GM23338 (cell line): ENCODE data around the gene EXPH5. TPM values are rescaled to one million over a fixed set of nuclear protein-coding genes. Genes with fewer than 3 reads are reported as not detected.

Experiments used
- ATAC-seq: fragments of 200-7000 bp; cut with Tn5 transposase; 3 replicates; pipeline ENCODE4 v1.9.1; 2020
- DNase-seq: peaks from one replicate; pipeline ENCODE4 v3.0.0-alpha.2; 2015; ENCODE audit warnings: low spot score
- H2AFZ ChIP-seq: fragments of 200-600 bp; sonication (generic); 2 replicates; pipeline ENCODE4 v1.8.0; 2016; ENCODE audit warnings: antibody characterized with exemption, mild to moderate bottlenecking, moderate library complexity
- H3F3A ChIP-seq: fragments of 200-600 bp; sonication (generic); replicated peaks from 2 replicates; pipeline ENCODE4 v1.8.0; 2017; ENCODE audit warnings: antibody characterized with exemption, mixed run types, low read depth
- H3K27ac ChIP-seq: fragments of 200-600 bp; sonication (generic); 2 replicates; pipeline ENCODE4 v1.6.1; 2016; ENCODE audit warnings: low read depth
- H3K27me3 ChIP-seq: fragments of 200-600 bp; sonication (generic); 2 replicates; pipeline ENCODE4 v1.8.0; 2016; ENCODE audit warnings: mild to moderate bottlenecking, mixed run types, moderate library complexity; ENCODE audit not compliant: insufficient read depth
- H3K36me3 ChIP-seq: fragments of 200-600 bp; sonication (generic); 2 replicates; pipeline ENCODE4 v1.8.0; 2016; ENCODE audit warnings: mild to moderate bottlenecking; ENCODE audit not compliant: insufficient read depth
- H3K4me1 ChIP-seq: fragments of 200-600 bp; sonication (generic); 2 replicates; pipeline ENCODE4 v1.8.0; 2016; ENCODE audit warnings: mild to moderate bottlenecking, moderate library complexity; ENCODE audit not compliant: insufficient read depth
- H3K4me2 ChIP-seq: fragments of 200-600 bp; sonication (generic); 2 replicates; pipeline ENCODE4 v1.7.1; 2017; ENCODE audit warnings: mixed run types
- H3K4me3 ChIP-seq: fragments of 200-600 bp; sonication (generic); 2 replicates; pipeline ENCODE4 v1.6.1; 2016; ENCODE audit warnings: mixed run types
- H3K79me2 ChIP-seq: fragments of 200-600 bp; sonication (generic); replicated peaks from 2 replicates; pipeline ENCODE4 v1.8.0; 2017; ENCODE audit warnings: mild to moderate bottlenecking; ENCODE audit not compliant: insufficient read depth
- H3K9me2 ChIP-seq: fragments of 200-600 bp; sonication (generic); 2 replicates; pipeline ENCODE4 v1.8.0; 2017; ENCODE audit not compliant: insufficient read depth
- H4K20me1 ChIP-seq: fragments of 200-600 bp; sonication (generic); replicated peaks from 2 replicates; pipeline ENCODE4 v1.8.0; 2017; ENCODE audit warnings: mild to moderate bottlenecking; ENCODE audit not compliant: insufficient read depth
- H3K27ac Mint-ChIP-seq: 2 replicates; pipeline ENCODE4 v1.8.0; 2020; ENCODE audit warnings: inconsistent platforms, mild to moderate bottlenecking, moderate library complexity, mixed read lengths
- H3K27me3 Mint-ChIP-seq: 3 replicates; pipeline ENCODE4 v1.8.0; 2022; ENCODE audit warnings: low read depth, mild to moderate bottlenecking, moderate library complexity, mixed read lengths, inconsistent platforms; ENCODE audit not compliant: insufficient read depth, poor library complexity
- H3K36me3 Mint-ChIP-seq: 3 replicates; pipeline ENCODE4 v1.8.0; 2021; ENCODE audit warnings: low read depth, mild to moderate bottlenecking, inconsistent platforms, moderate library complexity, mixed read lengths
- H3K4me1 Mint-ChIP-seq: 3 replicates; pipeline ENCODE4 v1.8.0; 2020; ENCODE audit warnings: mild to moderate bottlenecking, inconsistent platforms, mixed read lengths
- H3K4me3 Mint-ChIP-seq: 3 replicates; pipeline ENCODE4 v1.8.0; 2021; ENCODE audit warnings: moderate library complexity, mild to moderate bottlenecking, inconsistent platforms, mixed read lengths
- H3K9me3 Mint-ChIP-seq: 3 replicates; pipeline ENCODE4 v1.8.0; 2020; ENCODE audit warnings: moderate library complexity, mild to moderate bottlenecking, inconsistent platforms, mixed read lengths
- CREB1 ChIP-seq: fragments of 250-450 bp; sonication (Bioruptor Pico); IDR thresholded peaks from 2 replicates; pipeline ENCODE4 v1.5.0; 2020; ENCODE audit warnings: low read depth, mild to moderate bottlenecking, moderate library complexity
- EZH2phosphoT487 ChIP-seq: fragments of 200-600 bp; sonication (generic); IDR thresholded peaks from one replicate; pipeline ENCODE4 v1.8.1; 2018; ENCODE audit warnings: antibody characterized with exemption; ENCODE audit not compliant: unreplicated experiment
- POLR2AphosphoS5 ChIP-seq: IDR thresholded peaks from 2 replicates; pipeline ENCODE4 v1.6.1; 2016; ENCODE audit warnings: antibody characterized with exemption, low read depth
- STAT1 ChIP-seq: IDR thresholded peaks from one replicate; pipeline ENCODE4 v1.6.1; 2016; ENCODE audit warnings: antibody characterized with exemption; ENCODE audit not compliant: unreplicated experiment
- ZNF114 ChIP-seq: fragments of 250-450 bp; sonication (Bioruptor Pico); IDR thresholded peaks from 2 replicates; pipeline ENCODE4 v1.5.0; 2020; ENCODE audit warnings: mild to moderate bottlenecking, moderate library complexity
- polyA plus RNA-seq: library from polyadenylated mRNA; unstranded; fragments of >200 nt; fragmentation: Nextera tagmentation; extraction: Ambion mirVana; gene quantifications from 2 replicates; pipeline ENCODE4 v1.2.1, GENCODE V29; 2016
- total RNA-seq: library from RNA; depleted of rRNA; stranded (reverse); fragments of >200 nt; shearing (Covaris generic); gene quantifications from 2 replicates; pipeline ENCODE4 v1.2.3, GENCODE V29; 2014
- TF ChIP-seq, protein P1 (sequence below), 2 experiments: fragments of 200-600 bp in 1 of 2; sonication (generic) in 1 of 2; conservative IDR thresholded peaks; 2 replicates each; pipeline versions ENCODE4 v1.5.1 to v1.6.1; 2016 to 2017; ENCODE audit warnings: antibody characterized with exemption in 2 of 2, low read depth in 2 of 2, mild to moderate bottlenecking in 2 of 2, moderate library complexity in 1 of 2
- TF ChIP-seq, protein P2 (sequence below): IDR thresholded peaks from 2 replicates; pipeline ENCODE4 v1.6.1; 2016; ENCODE audit warnings: antibody characterized with exemption
- TF ChIP-seq, protein P3 (sequence below): fragments of 250-450 bp; sonication (Bioruptor Pico); IDR thresholded peaks from 2 replicates; pipeline ENCODE4 v1.5.0; 2020; ENCODE audit warnings: mild to moderate bottlenecking, moderate library complexity
- TF ChIP-seq, protein P4 (sequence below): IDR thresholded peaks from one replicate; pipeline ENCODE4 v1.6.1; 2018; ENCODE audit warnings: antibody characterized with exemption; ENCODE audit not compliant: unreplicated experiment

Gene EXPH5
- total and polyA plus RNA-seq, 2 experiments from 2014 or later = 3.6 to 12.6 TPM

DNA sequence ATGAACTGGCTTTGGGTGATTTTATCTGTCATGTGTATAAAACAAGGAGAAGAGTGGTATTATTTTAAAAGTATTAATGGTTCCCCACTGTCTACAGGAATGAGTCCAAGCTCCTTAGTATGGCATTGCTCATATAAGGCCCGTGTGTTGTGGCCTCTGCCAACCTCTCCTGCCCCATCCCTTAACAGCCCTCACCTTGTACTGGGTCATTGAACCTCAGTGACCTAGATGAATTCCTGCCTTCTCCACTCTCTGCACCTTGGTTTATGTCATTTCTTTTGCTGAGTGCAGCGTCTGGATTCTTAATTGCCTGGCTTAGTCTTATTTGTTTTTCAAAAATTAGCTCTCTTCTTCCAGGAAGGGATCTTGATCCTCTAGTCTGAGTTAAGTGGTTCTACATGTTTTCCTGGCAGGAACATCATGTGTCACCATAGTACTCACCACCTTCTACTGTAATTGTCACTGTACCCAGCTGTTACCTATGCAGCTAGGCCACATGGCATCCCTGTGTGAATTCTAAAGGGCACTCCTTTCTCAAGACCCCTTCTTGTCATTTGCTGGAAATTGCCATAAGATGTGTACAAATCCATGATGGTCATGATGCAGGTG lies 59.2 kb downstream of the EXPH5 start:
- ATAC-seq (no peak), DNase-seq (no peak)
- Histone ChIP-seq H3F3A (no peaks in the 10 kb centered on the region), H3K4me1 (no peaks in the 10 kb centered on the region), H3K27ac (no peak overlapping the region), H3K27me3 (no peaks in the 10 kb centered on the region), H3K79me2 (no peaks in the 10 kb centered on the region), H4K20me1 (no peaks in the 10 kb centered on the region), H3K4me3 (no peak overlapping the region), H3K4me2 (no peak overlapping the region), H3K36me3 (no peaks in the 10 kb centered on the region), H2AFZ (no peak overlapping the region), H3K9me2 (no peaks in the 10 kb centered on the region)
- H3K27ac Mint-ChIP-seq = no peak overlapping the region
- no peaks in the 10 kb centered on the region for H3K9me3 Mint-ChIP-seq
- H3K4me3 Mint-ChIP-seq = no peak overlapping the region
- no peaks in the 10 kb centered on the region; the same call in 2 of the 3 replicates for H3K36me3 Mint-ChIP-seq
- H3K27me3 Mint-ChIP-seq = no peaks in the 10 kb centered on the region
- H3K4me1 Mint-ChIP-seq = peaks cover 11% of the 10 kb centered on the region; the same call in 2 of the 3 replicates
- TF ChIP-seq ZNF114 (CRISPR knock-in tag) (no peak), POLR2AphosphoS5 (no peak), CREB1 (CRISPR knock-in tag) (no peak), EZH2phosphoT487 (no peak), STAT1 (no peak)
- TF ChIP-seq, protein P1, sequence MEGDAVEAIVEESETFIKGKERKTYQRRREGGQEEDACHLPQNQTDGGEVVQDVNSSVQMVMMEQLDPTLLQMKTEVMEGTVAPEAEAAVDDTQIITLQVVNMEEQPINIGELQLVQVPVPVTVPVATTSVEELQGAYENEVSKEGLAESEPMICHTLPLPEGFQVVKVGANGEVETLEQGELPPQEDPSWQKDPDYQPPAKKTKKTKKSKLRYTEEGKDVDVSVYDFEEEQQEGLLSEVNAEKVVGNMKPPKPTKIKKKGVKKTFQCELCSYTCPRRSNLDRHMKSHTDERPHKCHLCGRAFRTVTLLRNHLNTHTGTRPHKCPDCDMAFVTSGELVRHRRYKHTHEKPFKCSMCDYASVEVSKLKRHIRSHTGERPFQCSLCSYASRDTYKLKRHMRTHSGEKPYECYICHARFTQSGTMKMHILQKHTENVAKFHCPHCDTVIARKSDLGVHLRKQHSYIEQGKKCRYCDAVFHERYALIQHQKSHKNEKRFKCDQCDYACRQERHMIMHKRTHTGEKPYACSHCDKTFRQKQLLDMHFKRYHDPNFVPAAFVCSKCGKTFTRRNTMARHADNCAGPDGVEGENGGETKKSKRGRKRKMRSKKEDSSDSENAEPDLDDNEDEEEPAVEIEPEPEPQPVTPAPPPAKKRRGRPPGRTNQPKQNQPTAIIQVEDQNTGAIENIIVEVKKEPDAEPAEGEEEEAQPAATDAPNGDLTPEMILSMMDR (conservative IDR thresholded peaks at IDR 0.05; ENCODE audit: low read depth in 2 of 2) = no peak
- TF ChIP-seq, protein P2, sequence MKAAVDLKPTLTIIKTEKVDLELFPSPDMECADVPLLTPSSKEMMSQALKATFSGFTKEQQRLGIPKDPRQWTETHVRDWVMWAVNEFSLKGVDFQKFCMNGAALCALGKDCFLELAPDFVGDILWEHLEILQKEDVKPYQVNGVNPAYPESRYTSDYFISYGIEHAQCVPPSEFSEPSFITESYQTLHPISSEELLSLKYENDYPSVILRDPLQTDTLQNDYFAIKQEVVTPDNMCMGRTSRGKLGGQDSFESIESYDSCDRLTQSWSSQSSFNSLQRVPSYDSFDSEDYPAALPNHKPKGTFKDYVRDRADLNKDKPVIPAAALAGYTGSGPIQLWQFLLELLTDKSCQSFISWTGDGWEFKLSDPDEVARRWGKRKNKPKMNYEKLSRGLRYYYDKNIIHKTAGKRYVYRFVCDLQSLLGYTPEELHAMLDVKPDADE = no peak
- TF ChIP-seq, protein P3, sequence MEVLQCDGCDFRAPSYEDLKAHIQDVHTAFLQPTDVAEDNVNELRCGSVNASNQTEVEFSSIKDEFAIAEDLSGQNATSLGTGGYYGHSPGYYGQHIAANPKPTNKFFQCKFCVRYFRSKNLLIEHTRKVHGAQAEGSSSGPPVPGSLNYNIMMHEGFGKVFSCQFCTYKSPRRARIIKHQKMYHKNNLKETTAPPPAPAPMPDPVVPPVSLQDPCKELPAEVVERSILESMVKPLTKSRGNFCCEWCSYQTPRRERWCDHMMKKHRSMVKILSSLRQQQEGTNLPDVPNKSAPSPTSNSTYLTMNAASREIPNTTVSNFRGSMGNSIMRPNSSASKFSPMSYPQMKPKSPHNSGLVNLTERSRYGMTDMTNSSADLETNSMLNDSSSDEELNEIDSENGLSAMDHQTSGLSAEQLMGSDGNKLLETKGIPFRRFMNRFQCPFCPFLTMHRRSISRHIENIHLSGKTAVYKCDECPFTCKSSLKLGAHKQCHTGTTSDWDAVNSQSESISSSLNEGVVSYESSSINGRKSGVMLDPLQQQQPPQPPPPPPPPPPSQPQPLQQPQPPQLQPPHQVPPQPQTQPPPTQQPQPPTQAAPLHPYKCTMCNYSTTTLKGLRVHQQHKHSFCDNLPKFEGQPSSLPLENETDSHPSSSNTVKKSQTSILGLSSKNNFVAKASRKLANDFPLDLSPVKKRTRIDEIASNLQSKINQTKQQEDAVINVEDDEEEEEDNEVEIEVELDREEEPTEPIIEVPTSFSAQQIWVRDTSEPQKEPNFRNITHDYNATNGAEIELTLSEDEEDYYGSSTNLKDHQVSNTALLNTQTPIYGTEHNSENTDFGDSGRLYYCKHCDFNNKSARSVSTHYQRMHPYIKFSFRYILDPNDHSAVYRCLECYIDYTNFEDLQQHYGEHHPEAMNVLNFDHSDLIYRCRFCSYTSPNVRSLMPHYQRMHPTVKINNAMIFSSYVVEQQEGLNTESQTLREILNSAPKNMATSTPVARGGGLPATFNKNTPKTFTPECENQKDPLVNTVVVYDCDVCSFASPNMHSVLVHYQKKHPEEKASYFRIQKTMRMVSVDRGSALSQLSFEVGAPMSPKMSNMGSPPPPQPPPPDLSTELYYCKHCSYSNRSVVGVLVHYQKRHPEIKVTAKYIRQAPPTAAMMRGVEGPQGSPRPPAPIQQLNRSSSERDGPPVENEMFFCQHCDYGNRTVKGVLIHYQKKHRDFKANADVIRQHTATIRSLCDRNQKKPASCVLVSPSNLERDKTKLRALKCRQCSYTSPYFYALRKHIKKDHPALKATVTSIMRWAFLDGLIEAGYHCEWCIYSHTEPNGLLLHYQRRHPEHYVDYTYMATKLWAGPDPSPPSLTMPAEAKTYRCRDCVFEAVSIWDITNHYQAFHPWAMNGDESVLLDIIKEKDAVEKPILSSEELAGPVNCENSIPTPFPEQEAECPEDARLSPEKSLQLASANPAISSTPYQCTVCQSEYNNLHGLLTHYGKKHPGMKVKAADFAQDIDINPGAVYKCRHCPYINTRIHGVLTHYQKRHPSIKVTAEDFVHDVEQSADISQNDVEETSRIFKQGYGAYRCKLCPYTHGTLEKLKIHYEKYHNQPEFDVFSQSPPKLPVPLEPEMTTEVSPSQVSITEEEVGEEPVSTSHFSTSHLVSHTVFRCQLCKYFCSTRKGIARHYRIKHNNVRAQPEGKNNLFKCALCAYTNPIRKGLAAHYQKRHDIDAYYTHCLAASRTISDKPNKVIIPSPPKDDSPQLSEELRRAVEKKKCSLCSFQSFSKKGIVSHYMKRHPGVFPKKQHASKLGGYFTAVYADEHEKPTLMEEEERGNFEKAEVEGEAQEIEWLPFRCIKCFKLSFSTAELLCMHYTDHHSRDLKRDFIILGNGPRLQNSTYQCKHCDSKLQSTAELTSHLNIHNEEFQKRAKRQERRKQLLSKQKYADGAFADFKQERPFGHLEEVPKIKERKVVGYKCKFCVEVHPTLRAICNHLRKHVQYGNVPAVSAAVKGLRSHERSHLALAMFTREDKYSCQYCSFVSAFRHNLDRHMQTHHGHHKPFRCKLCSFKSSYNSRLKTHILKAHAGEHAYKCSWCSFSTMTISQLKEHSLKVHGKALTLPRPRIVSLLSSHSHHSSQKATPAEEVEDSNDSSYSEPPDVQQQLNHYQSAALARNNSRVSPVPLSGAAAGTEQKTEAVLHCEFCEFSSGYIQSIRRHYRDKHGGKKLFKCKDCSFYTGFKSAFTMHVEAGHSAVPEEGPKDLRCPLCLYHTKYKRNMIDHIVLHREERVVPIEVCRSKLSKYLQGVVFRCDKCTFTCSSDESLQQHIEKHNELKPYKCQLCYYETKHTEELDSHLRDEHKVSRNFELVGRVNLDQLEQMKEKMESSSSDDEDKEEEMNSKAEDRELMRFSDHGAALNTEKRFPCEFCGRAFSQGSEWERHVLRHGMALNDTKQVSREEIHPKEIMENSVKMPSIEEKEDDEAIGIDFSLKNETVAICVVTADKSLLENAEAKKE (CRISPR knock-in tag) = no peak
- TF ChIP-seq, protein P4, sequence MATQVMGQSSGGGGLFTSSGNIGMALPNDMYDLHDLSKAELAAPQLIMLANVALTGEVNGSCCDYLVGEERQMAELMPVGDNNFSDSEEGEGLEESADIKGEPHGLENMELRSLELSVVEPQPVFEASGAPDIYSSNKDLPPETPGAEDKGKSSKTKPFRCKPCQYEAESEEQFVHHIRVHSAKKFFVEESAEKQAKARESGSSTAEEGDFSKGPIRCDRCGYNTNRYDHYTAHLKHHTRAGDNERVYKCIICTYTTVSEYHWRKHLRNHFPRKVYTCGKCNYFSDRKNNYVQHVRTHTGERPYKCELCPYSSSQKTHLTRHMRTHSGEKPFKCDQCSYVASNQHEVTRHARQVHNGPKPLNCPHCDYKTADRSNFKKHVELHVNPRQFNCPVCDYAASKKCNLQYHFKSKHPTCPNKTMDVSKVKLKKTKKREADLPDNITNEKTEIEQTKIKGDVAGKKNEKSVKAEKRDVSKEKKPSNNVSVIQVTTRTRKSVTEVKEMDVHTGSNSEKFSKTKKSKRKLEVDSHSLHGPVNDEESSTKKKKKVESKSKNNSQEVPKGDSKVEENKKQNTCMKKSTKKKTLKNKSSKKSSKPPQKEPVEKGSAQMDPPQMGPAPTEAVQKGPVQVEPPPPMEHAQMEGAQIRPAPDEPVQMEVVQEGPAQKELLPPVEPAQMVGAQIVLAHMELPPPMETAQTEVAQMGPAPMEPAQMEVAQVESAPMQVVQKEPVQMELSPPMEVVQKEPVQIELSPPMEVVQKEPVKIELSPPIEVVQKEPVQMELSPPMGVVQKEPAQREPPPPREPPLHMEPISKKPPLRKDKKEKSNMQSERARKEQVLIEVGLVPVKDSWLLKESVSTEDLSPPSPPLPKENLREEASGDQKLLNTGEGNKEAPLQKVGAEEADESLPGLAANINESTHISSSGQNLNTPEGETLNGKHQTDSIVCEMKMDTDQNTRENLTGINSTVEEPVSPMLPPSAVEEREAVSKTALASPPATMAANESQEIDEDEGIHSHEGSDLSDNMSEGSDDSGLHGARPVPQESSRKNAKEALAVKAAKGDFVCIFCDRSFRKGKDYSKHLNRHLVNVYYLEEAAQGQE = no peak
